GM19463 (cell line): ENCODE results near the gene EIF4E2.

Experiments
- ATAC-seq: cut with Tn5 transposase; IDR thresholded peaks from one replicate; pipeline ENCODE4 v1.9.1; 2021; ENCODE audit warnings: mild to moderate bottlenecking, moderate library complexity; ENCODE audit not compliant: unreplicated experiment

The EIF4E2 gene

GRCh38 chr2:232537079-232537478 lies 13.4 kb upstream of the EIF4E2 start:
- no peak for ATAC-seq

- no peak for ATAC-seq
These were observed 13.0 kb upstream of the EIF4E2 start for GRCh38 chr2:232537499-232537898.

GRCh38 chr2:232538671-232539070 lies 11.8 kb upstream of the EIF4E2 start:
- no peak for ATAC-seq

- ATAC-seq = no peak
These were observed 10.9 kb upstream of the EIF4E2 start, which contains the start of gene CHRNG for GRCh38 chr2:232539298-232540231. Gene CHRNG (plus strand): TSS chr2:232539692. CDS start chr2:232539748, 56 bp downstream.

GRCh38 chr2:232540441-232541041 lies 9.9 kb upstream of the EIF4E2 start:
- ATAC-seq = no peak

- no peak for ATAC-seq
These were observed 9.1 kb upstream of the EIF4E2 start for GRCh38 chr2:232541195-232541960.

GRCh38 chr2:232541961-232542714 lies 8.4 kb upstream of the EIF4E2 start:
- no peak for ATAC-seq

GRCh38 chr2:232542715-232543467 lies 7.6 kb upstream of the EIF4E2 start:
- ATAC-seq = no peak

GRCh38 chr2:232543491-232543890 lies 7.0 kb upstream of the EIF4E2 start:
- no peak for ATAC-seq

- no peak for ATAC-seq
These were observed 6.4 kb upstream of the EIF4E2 start for GRCh38 chr2:232543928-232544631.

- ATAC-seq = no peak
These were observed 5.8 kb upstream of the EIF4E2 start for GRCh38 chr2:232544674-232545073.

- ATAC-seq = no peak
These were observed 4.7 kb upstream of the EIF4E2 start for GRCh38 chr2:232545511-232546375.

- ATAC-seq = no peak
These were observed 2.5 kb upstream of the EIF4E2 start for GRCh38 chr2:232547991-232548390.

- ATAC-seq = no peak
These were observed 685 bp upstream of the EIF4E2 start for GRCh38 chr2:232549655-232550353.

- ATAC-seq = no peak
These were observed 755 bp downstream of the EIF4E2 start for GRCh38 chr2:232551250-232551638.

GRCh38 chr2:232551776-232552175 lies 1.3 kb downstream of the EIF4E2 start:
- ATAC-seq = no peak

GRCh38 chr2:232556426-232556825 lies 5.9 kb downstream of the EIF4E2 start:
- no peak for ATAC-seq
